ENCODE data around the gene OVCA2.
A peak's percentile ranks its signal among the peaks of the same experiment; 100 is the strongest.

The OVCA2 gene

GRCh38 chr17:2074919-2075318 is 33.1 kb downstream of the OVCA2 start:
- no peak overlapping the region for H3K27ac Mint-ChIP-seq
- no peaks in the 10 kb centered on the region for H3K27me3 Mint-ChIP-seq (ENCODE audit: low read depth, poor library complexity)
- H3K4me1 Mint-ChIP-seq: peaks cover 70% of the 10 kb centered on the region
- DNase-seq: no peak
- H3K4me3 Mint-ChIP-seq: no peak overlapping the region
- peaks cover 45% of the 10 kb centered on the region for H3K36me3 Mint-ChIP-seq (ENCODE audit: low read depth)
- H3K9me3 Mint-ChIP-seq: no peaks in the 10 kb centered on the region
- TF ChIP-seq, protein P1, sequence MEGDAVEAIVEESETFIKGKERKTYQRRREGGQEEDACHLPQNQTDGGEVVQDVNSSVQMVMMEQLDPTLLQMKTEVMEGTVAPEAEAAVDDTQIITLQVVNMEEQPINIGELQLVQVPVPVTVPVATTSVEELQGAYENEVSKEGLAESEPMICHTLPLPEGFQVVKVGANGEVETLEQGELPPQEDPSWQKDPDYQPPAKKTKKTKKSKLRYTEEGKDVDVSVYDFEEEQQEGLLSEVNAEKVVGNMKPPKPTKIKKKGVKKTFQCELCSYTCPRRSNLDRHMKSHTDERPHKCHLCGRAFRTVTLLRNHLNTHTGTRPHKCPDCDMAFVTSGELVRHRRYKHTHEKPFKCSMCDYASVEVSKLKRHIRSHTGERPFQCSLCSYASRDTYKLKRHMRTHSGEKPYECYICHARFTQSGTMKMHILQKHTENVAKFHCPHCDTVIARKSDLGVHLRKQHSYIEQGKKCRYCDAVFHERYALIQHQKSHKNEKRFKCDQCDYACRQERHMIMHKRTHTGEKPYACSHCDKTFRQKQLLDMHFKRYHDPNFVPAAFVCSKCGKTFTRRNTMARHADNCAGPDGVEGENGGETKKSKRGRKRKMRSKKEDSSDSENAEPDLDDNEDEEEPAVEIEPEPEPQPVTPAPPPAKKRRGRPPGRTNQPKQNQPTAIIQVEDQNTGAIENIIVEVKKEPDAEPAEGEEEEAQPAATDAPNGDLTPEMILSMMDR (IDR thresholded peaks at IDR 0.05): no peak

DNA sequence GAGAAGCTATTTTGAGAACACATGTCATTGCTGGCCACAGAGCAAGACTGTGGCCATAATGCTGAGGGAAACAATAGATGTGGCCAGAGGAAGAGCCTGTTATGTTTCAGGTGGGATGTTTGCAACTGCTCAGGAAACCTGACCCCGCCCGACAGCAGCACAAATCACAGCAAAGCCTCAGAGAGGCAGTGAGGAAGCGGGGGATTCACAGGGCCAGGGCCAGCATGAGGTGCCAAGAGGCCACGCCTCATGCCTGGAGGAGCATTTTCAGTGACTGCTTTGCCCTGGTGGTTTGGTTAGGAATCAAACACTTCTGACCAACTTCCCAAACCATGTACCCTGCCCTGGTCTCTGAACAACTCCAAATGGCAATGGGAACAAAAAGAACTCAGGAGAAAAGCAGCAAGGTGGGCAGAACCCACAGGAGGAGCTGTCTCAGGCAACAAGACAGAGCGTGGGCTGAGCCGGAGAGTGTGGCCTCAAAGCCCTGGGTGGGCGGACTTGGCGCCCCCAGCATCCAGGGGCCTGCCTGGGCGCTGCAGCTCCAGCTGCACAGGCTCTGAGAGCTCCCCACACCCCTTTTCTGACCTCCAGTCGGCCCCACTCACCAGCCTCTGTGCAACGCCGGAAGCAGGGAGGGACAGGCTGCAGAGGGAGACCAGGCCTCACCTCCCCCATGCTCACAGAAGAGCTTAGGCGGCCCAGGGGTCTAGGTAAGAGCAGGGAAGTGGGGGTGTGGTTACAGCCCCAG is 33.7 kb downstream of the OVCA2 start:
- Mint-ChIP-seq H3K4me1 (peaks cover 64% of the 10 kb centered on the region), H3K9me3 (no peaks in the 10 kb centered on the region), H3K27me3 (ENCODE audit: low read depth, poor library complexity) (no peaks in the 10 kb centered on the region), H3K36me3 (ENCODE audit: low read depth) (peaks cover 46% of the 10 kb centered on the region), H3K4me3 (peak overlapping the region; percentile 35), H3K27ac (peak overlapping the region; percentile 97)
- TF ChIP-seq, protein P1 (IDR thresholded peaks at IDR 0.05): no peak
- no peak for DNase-seq

DNA sequence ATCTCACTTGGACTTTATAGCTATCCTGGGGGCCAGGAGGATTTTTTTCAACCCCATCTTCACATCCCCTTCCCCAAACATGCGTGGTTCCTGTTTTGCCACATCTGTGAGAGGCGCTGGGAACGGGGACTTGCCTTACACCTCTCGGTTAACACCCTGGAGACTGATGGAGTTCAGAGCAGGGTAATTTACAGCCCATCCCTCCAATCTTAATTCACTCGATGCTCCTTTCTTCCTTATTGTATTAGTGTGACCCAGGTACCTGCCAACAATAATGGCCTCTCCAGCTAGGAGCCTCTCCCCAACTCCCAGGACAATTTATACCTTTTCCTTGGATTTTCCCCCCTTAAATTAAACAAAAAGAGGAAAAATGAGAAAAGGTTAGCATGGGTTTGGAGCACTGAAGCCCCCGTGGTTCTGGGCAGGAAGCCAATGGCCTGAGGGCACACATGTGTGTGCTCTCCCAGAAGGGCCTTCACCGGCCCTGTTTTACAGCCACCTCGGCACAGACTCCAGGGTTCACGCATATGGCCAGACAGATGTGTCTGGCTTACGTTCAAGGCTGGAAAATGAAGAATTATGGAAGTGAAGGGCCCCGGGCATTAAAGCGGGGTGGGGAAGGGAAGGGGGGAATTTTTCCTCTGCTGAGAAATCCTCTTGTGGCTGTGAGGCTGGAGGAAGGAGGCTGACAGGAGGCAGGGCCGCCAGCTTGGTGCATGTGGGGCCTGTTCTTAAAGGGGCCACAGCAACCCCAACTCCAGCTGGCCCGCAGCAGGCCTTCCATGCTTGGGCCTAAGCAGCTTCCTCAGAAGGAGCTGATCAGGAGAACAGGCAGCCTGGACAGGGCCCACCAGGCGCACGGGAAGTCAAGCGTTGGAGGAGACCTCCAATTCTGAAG is 34.5 kb downstream of the OVCA2 start:
- no peaks in the 10 kb centered on the region for H3K27me3 Mint-ChIP-seq (ENCODE audit: low read depth, poor library complexity)
- peak overlapping the region; percentile 97 for H3K27ac Mint-ChIP-seq
- DNase-seq: no peak
- H3K36me3 Mint-ChIP-seq (ENCODE audit: low read depth): peaks cover 52% of the 10 kb centered on the region
- peak overlapping the region; percentile 30 for H3K4me3 Mint-ChIP-seq
- TF ChIP-seq, protein P1 (IDR thresholded peaks at IDR 0.05): no peak
- no peaks in the 10 kb centered on the region for H3K9me3 Mint-ChIP-seq
- H3K4me1 Mint-ChIP-seq: peaks cover 56% of the 10 kb centered on the region

- peaks cover 57% of the 10 kb centered on the region for H3K36me3 Mint-ChIP-seq (ENCODE audit: low read depth)
- peak overlapping the region; percentile 97 for H3K27ac Mint-ChIP-seq
Observed at GRCh38 chr17:2077040-2077439, 35.2 kb downstream of the OVCA2 start.

DNA sequence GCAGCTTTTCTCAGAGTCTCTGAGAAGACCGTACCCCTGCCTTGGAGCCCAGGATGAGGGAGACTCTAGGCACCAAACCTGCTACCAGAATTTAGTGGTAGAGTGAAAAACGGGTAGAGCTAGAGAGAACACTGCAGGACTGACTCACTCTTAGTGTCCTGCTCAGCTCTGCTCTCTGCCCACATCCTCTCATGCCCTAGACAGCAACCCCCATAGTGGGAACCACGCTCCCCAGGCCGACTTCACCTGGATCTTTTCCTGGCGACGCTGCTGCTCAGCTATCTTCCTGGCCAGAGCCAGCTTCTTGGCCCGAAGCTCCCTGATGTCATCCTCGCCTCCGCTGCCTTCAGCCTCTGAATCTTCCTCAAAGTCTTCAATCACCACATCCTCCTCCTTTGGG is 39.7 kb downstream of the OVCA2 start:
- TF ChIP-seq, protein P1 (IDR thresholded peaks at IDR 0.05): no peak
- H3K4me3 Mint-ChIP-seq: no peak overlapping the region

More at GRCh38 chr17:2077040-2077439, 35.2 kb downstream of the OVCA2 start:
- Mint-ChIP-seq H3K9me3 (no peaks in the 10 kb centered on the region), H3K4me1 (peaks cover 49% of the 10 kb centered on the region), H3K4me3 (no peak overlapping the region), H3K27me3 (ENCODE audit: low read depth, poor library complexity) (no peaks in the 10 kb centered on the region)
- no peak for DNase-seq
- TF ChIP-seq, protein P1 (IDR thresholded peaks at IDR 0.05): no peak

More for the DNA sequence above, 39.7 kb downstream of the OVCA2 start:
- peak overlapping the region; percentile 15 for H3K27ac Mint-ChIP-seq
- no peaks in the 10 kb centered on the region for H3K27me3 Mint-ChIP-seq (ENCODE audit: low read depth, poor library complexity)
- H3K9me3 Mint-ChIP-seq: no peaks in the 10 kb centered on the region
- H3K4me1 Mint-ChIP-seq: peaks cover 45% of the 10 kb centered on the region
- H3K36me3 Mint-ChIP-seq (ENCODE audit: low read depth): peaks cover 58% of the 10 kb centered on the region
- DNase-seq: no peak
